A549 treated with AZD2906 at 1 μM for 4 hours (cell line): Measurements from ENCODE around the gene COMMD3. TPM values are rescaled to one million over a fixed set of nuclear protein-coding genes. Genes with fewer than 3 reads are reported as not detected.

ENCODE experiments used
- total RNA-seq: library from RNA; stranded (reverse); fragments of 200-300 nt; extraction: Qiagen RNA extraction; gene quantifications from 5 replicates; pipeline ENCODE4 v1.2.3, GENCODE V29; 2022

Gene COMMD3
- 41.2 to 48.2 TPM (median 44.6 TPM) in 5 replicates for total RNA-seq

DNA sequence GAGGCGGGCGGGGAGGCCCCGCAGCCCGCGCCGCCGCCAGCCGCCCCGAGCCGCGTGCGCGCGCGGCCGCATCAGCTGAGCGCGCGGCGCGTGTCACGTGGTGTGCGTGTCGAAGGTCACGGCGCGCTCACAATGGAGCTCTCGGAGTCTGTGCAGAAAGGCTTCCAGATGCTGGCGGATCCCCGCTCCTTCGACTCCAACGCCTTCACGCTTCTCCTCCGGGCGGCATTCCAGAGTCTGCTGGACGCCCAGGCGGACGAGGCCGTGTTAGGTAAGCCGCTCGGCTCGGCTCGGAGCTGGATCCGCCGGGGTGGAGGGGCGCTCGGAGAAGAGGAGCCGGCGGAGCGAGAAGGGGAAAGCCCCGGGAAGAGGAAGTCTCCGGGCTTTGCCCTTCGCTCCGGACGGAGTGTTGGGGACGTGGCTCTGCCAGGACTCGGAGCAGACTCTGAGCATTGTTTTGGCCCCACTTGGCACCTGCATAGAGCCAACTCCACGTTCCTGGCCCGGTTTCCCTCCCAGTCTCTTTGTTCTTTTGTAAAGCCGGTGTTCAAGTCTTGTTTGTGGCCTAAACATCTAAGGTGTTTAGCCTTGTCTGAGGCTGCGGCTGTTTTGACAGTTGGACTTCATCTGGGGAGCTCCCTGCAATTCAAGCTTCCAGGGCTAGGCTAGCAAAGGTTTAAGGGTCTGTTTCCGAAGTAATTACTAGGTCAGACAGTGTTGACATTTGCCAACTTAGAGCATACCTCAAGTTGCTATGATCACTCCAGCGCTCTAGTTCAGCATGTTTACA is at the start of gene COMMD3:
COMMD3 (plus strand) TSS at position 103 of the 790 bp plus-strand sequence; CDS start at position 133, 30 bp downstream.

DNA sequence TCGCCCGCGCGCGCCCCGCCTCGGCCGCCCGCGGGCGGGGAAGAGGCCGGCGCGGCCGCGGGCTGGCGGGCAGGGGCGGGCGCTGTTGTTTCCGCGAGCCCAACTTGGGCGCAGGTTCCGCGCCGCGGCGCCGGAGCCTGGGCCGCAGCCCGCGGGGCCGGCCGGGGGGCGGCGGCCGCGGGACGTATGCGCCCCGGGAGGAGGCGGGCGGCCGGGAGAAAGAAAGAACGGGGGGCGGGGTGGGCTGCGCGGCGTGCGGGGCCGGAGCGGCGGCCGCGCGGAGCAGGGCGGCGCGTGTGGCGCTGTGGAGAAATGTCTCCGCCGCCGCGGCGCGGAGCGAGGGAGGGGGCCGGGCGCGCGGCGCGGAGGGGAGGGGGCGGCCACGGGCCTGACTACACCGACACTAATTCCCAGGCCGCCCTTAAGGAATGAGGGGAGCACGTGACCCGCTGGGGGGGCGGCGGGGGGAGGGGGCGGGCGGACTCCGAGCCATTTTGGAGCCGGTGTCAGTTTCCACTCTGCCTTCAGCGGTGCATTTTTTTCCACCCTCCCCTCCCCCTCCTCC is 4.5 kb downstream of the COMMD3 start, which contains the start of gene BMI1:
BMI1 (plus strand) TSS at position 509 of the 565 bp plus-strand sequence. CDS start 5,351 bp downstream, outside the sequence.

GRCh38 chr10:22345301-22346095 is 29.3 kb downstream of the COMMD3 start, which contains the start of gene SPAG6:
TSS of gene SPAG6 (plus strand) at chr10:22345496. CDS start at chr10:22345612, 116 bp downstream.

Other genes starting within 250 kb of the COMMD3 start
- gene EBLN1, start 98.4 kb upstream of the COMMD3 start, total RNA-seq, result 0.05 to 0.09 TPM in 2 of 5 replicates, not detected in the others
- 30.8 to 40.6 TPM (median 33.8 TPM) in 5 replicates for gene BMI1, start 4.7 kb downstream of the COMMD3 start, total RNA-seq
- gene SPAG6, start 29.1 kb downstream of the COMMD3 start, total RNA-seq, result not detected in 5 replicates